GM23338 (cell line): Measurements from ENCODE around the gene RALY. TPM values are rescaled to one million over a fixed set of nuclear protein-coding genes. Genes with fewer than 3 reads are reported as not detected.

ENCODE experiments used
- ATAC-seq: fragments of 200-7000 bp; cut with Tn5 transposase; 3 replicates; pipeline ENCODE4 v1.9.1; 2020
- DNase-seq: peaks from one replicate; pipeline ENCODE4 v3.0.0-alpha.2; 2015; ENCODE audit warnings: low spot score
- H2AFZ ChIP-seq: fragments of 200-600 bp; sonication (generic); 2 replicates; pipeline ENCODE4 v1.8.0; 2016; ENCODE audit warnings: antibody characterized with exemption, mild to moderate bottlenecking, moderate library complexity
- H3F3A ChIP-seq: fragments of 200-600 bp; sonication (generic); replicated peaks from 2 replicates; pipeline ENCODE4 v1.8.0; 2017; ENCODE audit warnings: antibody characterized with exemption, mixed run types, low read depth
- H3K27ac ChIP-seq: fragments of 200-600 bp; sonication (generic); 2 replicates; pipeline ENCODE4 v1.6.1; 2016; ENCODE audit warnings: low read depth
- H3K27me3 ChIP-seq: fragments of 200-600 bp; sonication (generic); 2 replicates; pipeline ENCODE4 v1.8.0; 2016; ENCODE audit warnings: mild to moderate bottlenecking, mixed run types, moderate library complexity; ENCODE audit not compliant: insufficient read depth
- H3K36me3 ChIP-seq: fragments of 200-600 bp; sonication (generic); 2 replicates; pipeline ENCODE4 v1.8.0; 2016; ENCODE audit warnings: mild to moderate bottlenecking; ENCODE audit not compliant: insufficient read depth
- H3K4me1 ChIP-seq: fragments of 200-600 bp; sonication (generic); 2 replicates; pipeline ENCODE4 v1.8.0; 2016; ENCODE audit warnings: mild to moderate bottlenecking, moderate library complexity; ENCODE audit not compliant: insufficient read depth
- H3K4me2 ChIP-seq: fragments of 200-600 bp; sonication (generic); 2 replicates; pipeline ENCODE4 v1.7.1; 2017; ENCODE audit warnings: mixed run types
- H3K4me3 ChIP-seq: fragments of 200-600 bp; sonication (generic); 2 replicates; pipeline ENCODE4 v1.6.1; 2016; ENCODE audit warnings: mixed run types
- H3K79me2 ChIP-seq: fragments of 200-600 bp; sonication (generic); replicated peaks from 2 replicates; pipeline ENCODE4 v1.8.0; 2017; ENCODE audit warnings: mild to moderate bottlenecking; ENCODE audit not compliant: insufficient read depth
- H3K9me2 ChIP-seq: fragments of 200-600 bp; sonication (generic); 2 replicates; pipeline ENCODE4 v1.8.0; 2017; ENCODE audit not compliant: insufficient read depth
- H4K20me1 ChIP-seq: fragments of 200-600 bp; sonication (generic); replicated peaks from 2 replicates; pipeline ENCODE4 v1.8.0; 2017; ENCODE audit warnings: mild to moderate bottlenecking; ENCODE audit not compliant: insufficient read depth
- H3K27ac Mint-ChIP-seq: 2 replicates; pipeline ENCODE4 v1.8.0; 2020; ENCODE audit warnings: inconsistent platforms, mild to moderate bottlenecking, moderate library complexity, mixed read lengths
- H3K27me3 Mint-ChIP-seq: 3 replicates; pipeline ENCODE4 v1.8.0; 2022; ENCODE audit warnings: low read depth, mild to moderate bottlenecking, moderate library complexity, mixed read lengths, inconsistent platforms; ENCODE audit not compliant: insufficient read depth, poor library complexity
- H3K36me3 Mint-ChIP-seq: 3 replicates; pipeline ENCODE4 v1.8.0; 2021; ENCODE audit warnings: low read depth, mild to moderate bottlenecking, inconsistent platforms, moderate library complexity, mixed read lengths
- H3K4me1 Mint-ChIP-seq: 3 replicates; pipeline ENCODE4 v1.8.0; 2020; ENCODE audit warnings: mild to moderate bottlenecking, inconsistent platforms, mixed read lengths
- H3K4me3 Mint-ChIP-seq: 3 replicates; pipeline ENCODE4 v1.8.0; 2021; ENCODE audit warnings: moderate library complexity, mild to moderate bottlenecking, inconsistent platforms, mixed read lengths
- H3K9me3 Mint-ChIP-seq: 3 replicates; pipeline ENCODE4 v1.8.0; 2020; ENCODE audit warnings: moderate library complexity, mild to moderate bottlenecking, inconsistent platforms, mixed read lengths
- CREB1 ChIP-seq: fragments of 250-450 bp; sonication (Bioruptor Pico); IDR thresholded peaks from 2 replicates; pipeline ENCODE4 v1.5.0; 2020; ENCODE audit warnings: low read depth, mild to moderate bottlenecking, moderate library complexity
- CTCF ChIP-seq, 2 experiments: fragments of 200-600 bp in 1 of 2; sonication (generic) in 1 of 2; conservative IDR thresholded peaks; 2 replicates each; pipeline versions ENCODE4 v1.5.1 to v1.6.1; 2016 to 2017; ENCODE audit warnings: antibody characterized with exemption in 2 of 2, low read depth in 2 of 2, mild to moderate bottlenecking in 2 of 2, moderate library complexity in 1 of 2
- ETS1 ChIP-seq: IDR thresholded peaks from 2 replicates; pipeline ENCODE4 v1.6.1; 2016; ENCODE audit warnings: antibody characterized with exemption
- EZH2 ChIP-seq: fragments of 200-600 bp; sonication (generic); IDR thresholded peaks from one replicate; pipeline ENCODE4 v1.8.0; 2017; ENCODE audit warnings: antibody characterized with exemption, mild to moderate bottlenecking, low read depth; ENCODE audit not compliant: unreplicated experiment
- EZH2phosphoT487 ChIP-seq: fragments of 200-600 bp; sonication (generic); IDR thresholded peaks from one replicate; pipeline ENCODE4 v1.8.1; 2018; ENCODE audit warnings: antibody characterized with exemption; ENCODE audit not compliant: unreplicated experiment
- JUNB ChIP-seq: IDR thresholded peaks from one replicate; pipeline ENCODE4 v1.6.1; 2016; ENCODE audit warnings: antibody characterized with exemption; ENCODE audit not compliant: unreplicated experiment
- NANOG ChIP-seq: IDR thresholded peaks from 2 replicates; pipeline ENCODE4 v1.6.1; 2016; ENCODE audit warnings: antibody characterized with exemption, borderline replicate concordance
- POLR2AphosphoS5 ChIP-seq: IDR thresholded peaks from 2 replicates; pipeline ENCODE4 v1.6.1; 2016; ENCODE audit warnings: antibody characterized with exemption, low read depth
- REST ChIP-seq: IDR thresholded peaks from one replicate; pipeline ENCODE4 v1.6.1; 2018; ENCODE audit warnings: antibody characterized with exemption; ENCODE audit not compliant: unreplicated experiment
- STAT1 ChIP-seq: IDR thresholded peaks from one replicate; pipeline ENCODE4 v1.6.1; 2016; ENCODE audit warnings: antibody characterized with exemption; ENCODE audit not compliant: unreplicated experiment
- ZNF114 ChIP-seq: fragments of 250-450 bp; sonication (Bioruptor Pico); IDR thresholded peaks from 2 replicates; pipeline ENCODE4 v1.5.0; 2020; ENCODE audit warnings: mild to moderate bottlenecking, moderate library complexity
- ZNF331 ChIP-seq: fragments of 250-450 bp; sonication (Bioruptor Pico); IDR thresholded peaks from 2 replicates; pipeline ENCODE4 v1.5.0; 2020; ENCODE audit warnings: low read depth, mild to moderate bottlenecking, moderate library complexity
- ZNF462 ChIP-seq: fragments of 250-450 bp; sonication (Bioruptor Pico); IDR thresholded peaks from 2 replicates; pipeline ENCODE4 v1.5.0; 2020; ENCODE audit warnings: mild to moderate bottlenecking, moderate library complexity
- polyA plus RNA-seq: library from polyadenylated mRNA; unstranded; fragments of >200 nt; fragmentation: Nextera tagmentation; extraction: Ambion mirVana; gene quantifications from 2 replicates; pipeline ENCODE4 v1.2.1, GENCODE V29; 2016
- total RNA-seq: library from RNA; depleted of rRNA; stranded (reverse); fragments of >200 nt; shearing (Covaris generic); gene quantifications from 2 replicates; pipeline ENCODE4 v1.2.3, GENCODE V29; 2014

RALY gene
- total and polyA plus RNA-seq, 2 experiments from 2014 or later = 144 to 167 TPM

GRCh38 chr20:34123309-34123708, 129.6 kb downstream of the RALY start:
- H3K4me3 Mint-ChIP-seq = no peak overlapping the region
- Histone ChIP-seq H2AFZ (no peak overlapping the region), H3K79me2 (no peaks in the 10 kb centered on the region), H3K4me2 (no peak overlapping the region), H3F3A (no peaks in the 10 kb centered on the region), H3K27me3 (no peaks in the 10 kb centered on the region), H3K27ac (no peak overlapping the region), H3K4me3 (no peak overlapping the region), H3K9me2 (no peaks in the 10 kb centered on the region), H3K4me1 (no peaks in the 10 kb centered on the region), H4K20me1 (no peaks in the 10 kb centered on the region), H3K36me3 (no peaks in the 10 kb centered on the region)
- ATAC-seq (no peak), DNase-seq (no peak)
- no peaks in the 10 kb centered on the region for H3K36me3 Mint-ChIP-seq
- H3K4me1 Mint-ChIP-seq = no peaks in the 10 kb centered on the region
- no peak overlapping the region for H3K27ac Mint-ChIP-seq
- TF ChIP-seq REST (no peak), POLR2AphosphoS5 (no peak), STAT1 (no peak), EZH2phosphoT487 (no peak), ZNF331 (CRISPR knock-in tag) (no peak), JUNB (no peak), NANOG (no peak), CREB1 (CRISPR knock-in tag) (no peak), EZH2 (no peak), ZNF114 (CRISPR knock-in tag) (no peak), ETS1 (no peak), ZNF462 (no peak), CTCF (conservative IDR thresholded peaks at IDR 0.05; ENCODE audit: low read depth in 2 of 2) (no peak)
- peaks cover 2% of the 10 kb centered on the region for H3K27me3 Mint-ChIP-seq
- no peaks in the 10 kb centered on the region for H3K9me3 Mint-ChIP-seq
